ENCODE measurements around the gene RSPO3.

Gene RSPO3

DNA sequence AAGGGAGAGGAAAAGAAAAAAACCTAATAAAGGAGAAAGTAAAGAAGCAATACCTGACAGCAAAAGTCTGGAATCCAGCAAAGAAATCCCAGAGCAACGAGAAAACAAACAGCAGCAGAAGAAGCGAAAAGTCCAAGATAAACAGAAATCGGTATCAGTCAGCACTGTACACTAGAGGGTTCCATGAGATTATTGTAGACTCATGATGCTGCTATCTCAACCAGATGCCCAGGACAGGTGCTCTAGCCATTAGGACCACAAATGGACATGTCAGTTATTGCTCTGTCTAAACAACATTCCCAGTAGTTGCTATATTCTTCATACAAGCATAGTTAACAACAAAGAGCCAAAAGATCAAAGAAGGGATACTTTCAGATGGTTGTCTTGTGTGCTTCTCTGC is 77.4 kb downstream of the RSPO3 start:
- no peak for DNase-seq (ENCODE audit: low read depth)
- no peak overlapping the region for H3K4me3 ChIP-seq (ENCODE audit: low read depth, low read length)
- TF ChIP-seq, protein P1, sequence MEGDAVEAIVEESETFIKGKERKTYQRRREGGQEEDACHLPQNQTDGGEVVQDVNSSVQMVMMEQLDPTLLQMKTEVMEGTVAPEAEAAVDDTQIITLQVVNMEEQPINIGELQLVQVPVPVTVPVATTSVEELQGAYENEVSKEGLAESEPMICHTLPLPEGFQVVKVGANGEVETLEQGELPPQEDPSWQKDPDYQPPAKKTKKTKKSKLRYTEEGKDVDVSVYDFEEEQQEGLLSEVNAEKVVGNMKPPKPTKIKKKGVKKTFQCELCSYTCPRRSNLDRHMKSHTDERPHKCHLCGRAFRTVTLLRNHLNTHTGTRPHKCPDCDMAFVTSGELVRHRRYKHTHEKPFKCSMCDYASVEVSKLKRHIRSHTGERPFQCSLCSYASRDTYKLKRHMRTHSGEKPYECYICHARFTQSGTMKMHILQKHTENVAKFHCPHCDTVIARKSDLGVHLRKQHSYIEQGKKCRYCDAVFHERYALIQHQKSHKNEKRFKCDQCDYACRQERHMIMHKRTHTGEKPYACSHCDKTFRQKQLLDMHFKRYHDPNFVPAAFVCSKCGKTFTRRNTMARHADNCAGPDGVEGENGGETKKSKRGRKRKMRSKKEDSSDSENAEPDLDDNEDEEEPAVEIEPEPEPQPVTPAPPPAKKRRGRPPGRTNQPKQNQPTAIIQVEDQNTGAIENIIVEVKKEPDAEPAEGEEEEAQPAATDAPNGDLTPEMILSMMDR (IDR thresholded peaks at IDR 0.05; ENCODE audit: low read depth, low read length, missing control alignments) = no peak

- TF ChIP-seq, protein P1 (IDR thresholded peaks at IDR 0.05; ENCODE audit: low read depth, low read length, missing control alignments) = no peak
- no peak for DNase-seq (ENCODE audit: low read depth)
- no peak overlapping the region for H3K4me3 ChIP-seq (ENCODE audit: low read depth, low read length)
Measured at GRCh38 chr6:127198549-127198948, 80.1 kb downstream of the RSPO3 start.

DNA sequence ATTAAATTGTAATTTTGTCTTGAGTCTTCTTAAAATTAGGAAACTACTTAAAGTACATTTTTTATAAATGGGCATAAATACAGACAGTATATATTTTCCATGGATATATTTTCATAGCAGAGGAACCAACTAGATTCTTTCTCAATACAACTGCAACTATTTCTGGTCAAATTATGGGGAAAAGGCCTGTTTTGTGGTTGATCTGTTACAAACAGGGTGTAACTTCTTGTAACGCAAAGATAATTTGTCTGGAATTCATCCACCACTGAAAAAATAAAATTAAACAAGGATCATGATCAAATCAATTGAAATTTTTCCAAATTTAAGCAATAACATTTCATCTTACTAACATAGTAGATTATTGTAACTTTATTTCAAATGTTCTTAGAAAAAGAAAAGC is 81.0 kb downstream of the RSPO3 start:
- no peak for DNase-seq (ENCODE audit: low read depth)
- no peak overlapping the region for H3K4me3 ChIP-seq (ENCODE audit: low read depth, low read length)
- TF ChIP-seq, protein P1 (IDR thresholded peaks at IDR 0.05; ENCODE audit: low read depth, low read length, missing control alignments) = no peak

GRCh38 chr6:127200114-127200513 is 81.6 kb downstream of the RSPO3 start:
- H3K4me3 ChIP-seq (ENCODE audit: low read depth, low read length) = no peak overlapping the region
- TF ChIP-seq, protein P1 (IDR thresholded peaks at IDR 0.05; ENCODE audit: low read depth, low read length, missing control alignments) = no peak
- DNase-seq (ENCODE audit: low read depth) = no peak

DNA sequence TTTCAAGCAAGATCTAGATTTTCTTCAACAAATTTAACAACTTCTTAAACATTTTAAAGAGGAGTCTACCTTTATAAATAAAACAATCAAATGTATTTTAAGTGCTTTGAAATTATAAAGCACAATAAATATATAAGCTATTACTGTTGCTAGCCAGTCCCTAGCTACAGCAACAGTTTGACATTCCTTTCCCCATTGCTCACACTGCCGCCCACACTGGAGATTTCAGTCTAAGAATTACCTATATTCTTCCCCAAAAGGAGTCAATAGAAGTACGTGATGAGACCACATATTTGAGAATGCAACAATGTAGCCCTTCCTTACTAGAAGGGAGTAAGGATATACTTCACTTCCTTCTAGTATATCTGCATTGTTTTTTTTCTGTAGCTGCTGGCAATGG is 82.8 kb downstream of the RSPO3 start:
- TF ChIP-seq, protein P1 (IDR thresholded peaks at IDR 0.05; ENCODE audit: low read depth, low read length, missing control alignments) = no peak

DNA sequence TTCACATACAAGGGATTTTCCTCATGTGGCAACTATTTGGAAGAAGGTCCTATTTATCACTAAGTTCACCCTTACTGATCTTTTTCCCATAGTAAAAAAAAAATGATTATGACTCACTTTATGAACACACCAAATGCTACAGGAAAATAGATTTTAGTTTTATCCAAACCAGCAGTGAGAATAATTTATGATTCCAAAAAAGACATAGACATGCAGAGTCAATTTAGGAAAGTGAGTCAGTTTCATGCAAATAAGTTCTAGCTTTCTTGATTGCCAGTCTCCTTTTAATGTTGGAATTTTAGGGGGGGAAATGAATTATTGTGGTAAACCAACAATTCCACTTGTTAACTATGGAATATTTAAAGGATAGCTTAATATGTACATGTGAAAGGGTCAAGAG is 84.2 kb downstream of the RSPO3 start:
- TF ChIP-seq, protein P1 (IDR thresholded peaks at IDR 0.05; ENCODE audit: low read depth, low read length, missing control alignments) = no peak
- no peak overlapping the region for H3K4me3 ChIP-seq (ENCODE audit: low read depth, low read length)
- DNase-seq (ENCODE audit: low read depth) = no peak

More for the DNA sequence above, 82.8 kb downstream of the RSPO3 start:
- no peak overlapping the region for H3K4me3 ChIP-seq (ENCODE audit: low read depth, low read length)
- no peak for DNase-seq (ENCODE audit: low read depth)

DNA sequence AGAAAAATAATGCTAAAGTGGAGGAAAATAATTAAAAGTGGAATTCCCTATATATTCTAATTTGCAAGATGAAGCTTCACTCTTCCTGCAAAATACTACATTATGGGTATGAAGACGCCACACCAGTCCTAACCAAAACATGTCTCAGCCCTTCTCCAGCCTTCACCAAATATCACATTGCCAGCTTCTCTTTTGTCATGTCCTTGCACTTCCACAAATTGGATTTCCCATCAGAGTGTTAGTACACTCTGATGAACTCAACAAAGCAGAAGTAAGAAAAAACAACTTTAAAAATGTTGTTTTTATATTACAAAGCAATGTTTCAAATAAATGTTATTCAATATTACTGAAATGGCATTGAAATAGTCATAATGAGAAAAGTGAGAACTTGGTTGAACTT is 85.8 kb downstream of the RSPO3 start:
- TF ChIP-seq, protein P1 (IDR thresholded peaks at IDR 0.05; ENCODE audit: low read depth, low read length, missing control alignments) = no peak
- no peak overlapping the region for H3K4me3 ChIP-seq (ENCODE audit: low read depth, low read length)
- DNase-seq (ENCODE audit: low read depth) = no peak

All from GM12864 (cell line).